HPDE6-E6E7 (cell line): Measurements from ENCODE around the gene UTRN.

Experiments used
- DNase-seq: peaks from one replicate; pipeline ENCODE4 v3.0.0; 2011; ENCODE audit warnings: missing footprints; ENCODE audit errors: extremely low spot score

Gene UTRN

GRCh38 chr6:144284783-144285547, at the start of gene UTRN:
Gene UTRN, plus strand, starts transcription at chr6:144285335. Its CDS starts 6,494 bp downstream, at chr6:144291829.
- no peak for DNase-seq

GRCh38 chr6:144244688-144245087, 40.4 kb upstream of the UTRN start:
- no peak for DNase-seq

- DNase-seq, result no peak
These were observed 38.1 kb upstream of the UTRN start for GRCh38 chr6:144246988-144247387.

- DNase-seq, result no peak
These were observed 37.1 kb upstream of the UTRN start for GRCh38 chr6:144248003-144248402.

GRCh38 chr6:144248476-144249301, 36.4 kb upstream of the UTRN start:
- DNase-seq, result no peak

- DNase-seq, result no peak
These were observed 34.9 kb upstream of the UTRN start for GRCh38 chr6:144250276-144250675.

GRCh38 chr6:144252259-144252658, 32.9 kb upstream of the UTRN start:
- DNase-seq, result no peak

GRCh38 chr6:144259986-144260385, 25.1 kb upstream of the UTRN start:
- DNase-seq, result no peak

- no peak for DNase-seq
These were observed 22.4 kb upstream of the UTRN start for GRCh38 chr6:144262470-144263369.

- no peak for DNase-seq
These were observed 21.3 kb upstream of the UTRN start for GRCh38 chr6:144263786-144264185.

- no peak for DNase-seq
These were observed 20.7 kb upstream of the UTRN start for GRCh38 chr6:144264270-144265060.

- no peak for DNase-seq
These were observed 20.1 kb upstream of the UTRN start for GRCh38 chr6:144265061-144265357.

GRCh38 chr6:144265390-144265789, 19.7 kb upstream of the UTRN start:
- no peak for DNase-seq

- DNase-seq, result no peak
These were observed 19.0 kb upstream of the UTRN start for GRCh38 chr6:144266091-144266649.

GRCh38 chr6:144268794-144269349, 16.3 kb upstream of the UTRN start:
- no peak for DNase-seq

GRCh38 chr6:144277174-144277573, 8.0 kb upstream of the UTRN start:
- DNase-seq, result no peak

GRCh38 chr6:144277605-144278227, 7.4 kb upstream of the UTRN start:
- no peak for DNase-seq

GRCh38 chr6:144278659-144279314, 6.3 kb upstream of the UTRN start:
- DNase-seq, result no peak

GRCh38 chr6:144279484-144280150, 5.5 kb upstream of the UTRN start:
- DNase-seq, result no peak
